ENCODE measurements around the gene PRAMEF1.

GRCh38 chr1:12772520-12772919 is 18.7 kb upstream of the PRAMEF1 start:
- TF ChIP-seq HOXC10 (CRISPR knock-in tag; IDR thresholded peaks at IDR 0.05): no peak
- TF ChIP-seq ZNF121 (tag by site-specific recombination; IDR thresholded peaks at IDR 0.05): no peak
- TF ChIP-seq REST (tag by site-specific recombination; IDR thresholded peaks at IDR 0.05): no peak
